GM12878 (cell line): ENCODE results near the gene C8G.

Experiments used
- BRCA1 ChIP-seq: IDR thresholded peaks from 2 replicates; pipeline ENCODE4 v1.6.1; 2011; ENCODE audit warnings: low read depth, low read length, improper control_type of control experiment
- CREB1 ChIP-seq: IDR thresholded peaks from 2 replicates; pipeline ENCODE4 v1.6.1; 2012; ENCODE audit warnings: low read depth, mild to moderate bottlenecking, inconsistent platforms
- CTCF ChIP-seq, 3 experiments: IDR thresholded peaks in 2 of 3; conservative IDR thresholded peaks in 1 of 3; 2 replicates each; pipeline ENCODE4 v1.5.1; 2011; ENCODE audit warnings: low read depth in 3 of 3, low read length in 3 of 3, mild to moderate bottlenecking in 3 of 3, control low read depth in 2 of 3, moderate library complexity in 2 of 3, inconsistent platforms in 1 of 3, mixed read lengths in 1 of 3; ENCODE audit not compliant: control insufficient read depth in 2 of 3, insufficient read depth in 1 of 3; ENCODE audit errors: extremely low read depth in 1 of 3
- POLR2AphosphoS5 ChIP-seq: IDR thresholded peaks from 2 replicates; pipeline ENCODE4 v1.6.1; 2011; ENCODE audit warnings: mild to moderate bottlenecking, low read length, inconsistent platforms

GRCh38 chr9:136983656-136984314 is 38.7 kb downstream of the C8G start:
- TF ChIP-seq POLR2AphosphoS5 (no peak), CTCF (IDR thresholded peaks at IDR 0.05 in 2 of 3, conservative IDR thresholded peaks at IDR 0.05 in 1 of 3; ENCODE audit: control insufficient read depth in 2 of 3, extremely low read depth in 1 of 3, insufficient read depth in 1 of 3, low read depth in 3 of 3, low read length in 3 of 3) (no peak), BRCA1 (no peak), CREB1 (no peak)
